GM10266 (cell line): Measurements from ENCODE around the gene NR2C2AP.
A peak's percentile ranks its signal among the peaks of the same experiment; 100 is the strongest.
"Not testable (repeated sequence)": the region's sequence is repeated elsewhere in the genome, so short reads cannot be mapped to it uniquely, and the experiment has no call there.

Source experiments
- DNase-seq: peaks from one replicate; pipeline ENCODE4 v3.0.0; 2012; ENCODE audit errors: extremely low spot score
- CTCF ChIP-seq: IDR thresholded peaks from 2 replicates; pipeline ENCODE4 v1.5.1; 2012; ENCODE audit warnings: mild to moderate bottlenecking, low read depth; ENCODE audit not compliant: control insufficient read depth, insufficient read depth; ENCODE audit errors: missing control alignments

NR2C2AP gene

GRCh38 chr19:19181488-19181998 is 21.7 kb downstream of the NR2C2AP start:
- no peak for TF ChIP-seq CTCF
- DNase-seq = no peak

GRCh38 chr19:19179548-19180441 is 23.4 kb downstream of the NR2C2AP start:
- DNase-seq = no peak
- no peak for TF ChIP-seq CTCF

- no peak for TF ChIP-seq CTCF
- no peak for DNase-seq
Measured at GRCh38 chr19:19176950-19177349, 26.3 kb downstream of the NR2C2AP start.

- not testable (repeated sequence) for DNase-seq
Measured at GRCh38 chr19:19173243-19173642, 30.0 kb downstream of the NR2C2AP start.

- no peak for TF ChIP-seq CTCF
- peak; percentile 74 for DNase-seq
Measured at GRCh38 chr19:19171821-19172532, 31.2 kb downstream of the NR2C2AP start.

- TF ChIP-seq CTCF = no peak
- no peak for DNase-seq
Measured at GRCh38 chr19:19170873-19171672, 32.1 kb downstream of the NR2C2AP start.
